Measurements from ENCODE around the gene HOXC13.

DNA sequence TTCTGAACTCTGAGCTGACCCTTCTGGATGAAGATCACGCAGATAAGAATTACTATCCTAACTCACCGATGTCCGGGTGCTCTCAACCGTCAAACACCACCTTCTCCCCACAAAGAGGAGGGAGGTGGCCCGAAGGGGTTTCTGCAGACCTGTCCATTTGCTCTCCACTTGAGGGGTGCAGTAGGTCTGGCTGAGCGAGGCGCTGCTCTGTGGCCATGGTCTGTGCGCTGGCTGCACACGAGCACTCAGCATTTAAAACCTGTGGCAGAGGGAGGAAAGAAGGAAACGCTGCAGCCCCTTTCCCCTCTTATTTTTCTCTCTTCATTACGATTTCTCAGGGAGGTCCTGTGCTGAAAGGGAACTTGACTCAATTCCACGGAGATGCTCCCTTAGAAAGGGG lies 1.5 kb upstream of the HOXC13 start:
- TF ChIP-seq, protein P1, sequence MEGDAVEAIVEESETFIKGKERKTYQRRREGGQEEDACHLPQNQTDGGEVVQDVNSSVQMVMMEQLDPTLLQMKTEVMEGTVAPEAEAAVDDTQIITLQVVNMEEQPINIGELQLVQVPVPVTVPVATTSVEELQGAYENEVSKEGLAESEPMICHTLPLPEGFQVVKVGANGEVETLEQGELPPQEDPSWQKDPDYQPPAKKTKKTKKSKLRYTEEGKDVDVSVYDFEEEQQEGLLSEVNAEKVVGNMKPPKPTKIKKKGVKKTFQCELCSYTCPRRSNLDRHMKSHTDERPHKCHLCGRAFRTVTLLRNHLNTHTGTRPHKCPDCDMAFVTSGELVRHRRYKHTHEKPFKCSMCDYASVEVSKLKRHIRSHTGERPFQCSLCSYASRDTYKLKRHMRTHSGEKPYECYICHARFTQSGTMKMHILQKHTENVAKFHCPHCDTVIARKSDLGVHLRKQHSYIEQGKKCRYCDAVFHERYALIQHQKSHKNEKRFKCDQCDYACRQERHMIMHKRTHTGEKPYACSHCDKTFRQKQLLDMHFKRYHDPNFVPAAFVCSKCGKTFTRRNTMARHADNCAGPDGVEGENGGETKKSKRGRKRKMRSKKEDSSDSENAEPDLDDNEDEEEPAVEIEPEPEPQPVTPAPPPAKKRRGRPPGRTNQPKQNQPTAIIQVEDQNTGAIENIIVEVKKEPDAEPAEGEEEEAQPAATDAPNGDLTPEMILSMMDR (IDR thresholded peaks at IDR 0.05): no peak
- no peak for TF ChIP-seq POLR2A (IDR thresholded peaks at IDR 0.05)

Data from prostate gland (tissue), 2 donors.